ENCODE data around the gene CLEC18B. TPM values are rescaled to one million over a fixed set of nuclear protein-coding genes. Genes with fewer than 3 reads are reported as not detected.
"Not testable (repeated sequence)": the region's sequence is repeated elsewhere in the genome, so short reads cannot be mapped to it uniquely, and the experiment has no call there.

The CLEC18B gene
- total RNA-seq, 1 donor from 2014 or later: 4.9 TPM

DNA sequence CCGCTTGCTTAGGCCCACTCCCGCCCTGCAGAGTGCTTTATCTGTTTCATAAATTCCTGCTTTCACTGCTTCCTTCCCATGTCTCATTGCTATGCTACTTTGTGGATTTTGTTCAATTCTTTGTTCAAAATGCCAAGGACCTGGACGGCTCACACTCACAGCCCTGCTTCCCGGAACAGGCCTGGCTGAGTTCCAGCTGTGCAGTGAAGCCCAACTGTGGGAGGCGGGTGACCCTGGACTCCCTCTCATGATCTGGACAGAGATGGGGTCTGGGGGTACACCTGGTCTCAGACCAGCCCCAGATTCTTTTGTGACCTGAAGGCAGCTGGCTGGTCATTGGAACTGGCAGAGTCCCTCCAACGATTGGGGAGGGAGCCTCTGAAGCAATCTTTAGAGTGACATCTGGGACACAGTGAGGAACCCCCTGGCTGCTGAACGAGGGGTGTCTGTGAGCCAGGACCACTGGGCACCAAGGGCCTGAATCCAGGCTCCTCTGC, 24.7 kb downstream of the CLEC18B start:
- H3K9me3 ChIP-seq (ENCODE audit: insufficient read depth, low read depth, low read length); H3K27me3 Mint-ChIP-seq (ENCODE audit: low read depth, unreplicated experiment); H3K36me3 ChIP-seq (ENCODE audit: insufficient read depth, low read length); H3K36me3 Mint-ChIP-seq (ENCODE audit: low read depth, unreplicated experiment); H3K4me3 Mint-ChIP-seq (ENCODE audit: unreplicated experiment); H3K27ac Mint-ChIP-seq (ENCODE audit: unreplicated experiment); H4K20me1 ChIP-seq (ENCODE audit: insufficient read depth, low read length); H3K4me1 Mint-ChIP-seq (ENCODE audit: low read depth, unreplicated experiment); H3K4me3 ChIP-seq (ENCODE audit: insufficient read depth, low read depth, low read length); H3K27me3 ChIP-seq (ENCODE audit: insufficient read depth, low read length); H3K4me2 ChIP-seq (ENCODE audit: low read length); H3K79me2 ChIP-seq (ENCODE audit: insufficient read depth, low read length); FAIRE-seq; H3K4me1 ChIP-seq (ENCODE audit: insufficient read depth, low read length); H3K9me3 Mint-ChIP-seq (ENCODE audit: unreplicated experiment); H3K9ac ChIP-seq (ENCODE audit: low read length); H3K27ac ChIP-seq (ENCODE audit: low read depth, low read length); H2AFZ ChIP-seq (ENCODE audit: low read depth, low read length): not testable (repeated sequence)
- peak; percentile 42 for DNase-seq (ENCODE audit: low read depth)

DNA sequence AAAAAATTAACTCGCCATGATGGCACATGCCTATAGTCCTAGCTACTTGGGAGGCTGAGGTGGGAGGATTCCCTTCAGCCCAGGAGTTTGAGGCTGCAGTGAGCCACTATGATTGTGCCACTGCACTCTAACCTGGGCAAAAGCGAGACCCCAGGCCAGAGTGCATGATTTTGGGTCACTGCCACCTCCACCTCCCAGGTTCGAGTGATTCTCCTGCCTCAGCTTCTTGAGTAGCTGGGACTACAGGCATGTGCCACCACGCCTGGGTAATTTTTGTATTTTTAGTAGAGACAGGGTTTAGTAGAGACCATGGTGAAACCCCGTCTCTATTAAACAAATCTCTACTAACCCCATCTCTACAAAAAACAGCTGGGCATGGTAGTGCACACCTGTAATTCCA, 26.7 kb downstream of the CLEC18B start:
- not testable (repeated sequence) for H3K9me3 Mint-ChIP-seq (ENCODE audit: unreplicated experiment); H3K79me2 ChIP-seq (ENCODE audit: insufficient read depth, low read length); FAIRE-seq

DNA sequence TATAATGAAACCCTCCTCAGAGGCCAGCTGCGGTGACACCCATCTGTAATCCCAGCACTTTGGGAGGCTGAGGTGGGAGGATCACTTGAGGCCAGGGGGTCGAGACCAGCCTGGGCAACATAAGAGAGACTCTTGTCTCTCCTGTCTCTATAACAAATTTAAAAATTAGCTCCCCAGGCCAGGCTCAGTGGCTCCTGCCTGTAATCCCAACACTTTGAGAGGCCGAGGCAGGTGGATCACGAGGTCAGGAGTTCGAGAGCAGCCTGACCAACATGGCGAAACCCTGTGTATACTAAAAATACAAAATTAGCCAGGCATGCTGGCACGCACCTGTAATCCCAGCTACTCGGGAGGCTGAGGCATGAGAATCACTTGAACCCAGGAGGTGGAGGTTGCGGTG, 27.1 kb downstream of the CLEC18B start:
- H2AFZ ChIP-seq (ENCODE audit: low read depth, low read length); H3K4me3 ChIP-seq (ENCODE audit: insufficient read depth, low read depth, low read length); H4K20me1 ChIP-seq (ENCODE audit: insufficient read depth, low read length); DNase-seq (ENCODE audit: low read depth); H3K27ac Mint-ChIP-seq (ENCODE audit: unreplicated experiment); H3K4me2 ChIP-seq (ENCODE audit: low read length); H3K9ac ChIP-seq (ENCODE audit: low read length); H3K27me3 ChIP-seq (ENCODE audit: insufficient read depth, low read length); H3K36me3 Mint-ChIP-seq (ENCODE audit: low read depth, unreplicated experiment); H3K4me1 Mint-ChIP-seq (ENCODE audit: low read depth, unreplicated experiment); H3K9me3 Mint-ChIP-seq (ENCODE audit: unreplicated experiment); H3K36me3 ChIP-seq (ENCODE audit: insufficient read depth, low read length); H3K27me3 Mint-ChIP-seq (ENCODE audit: low read depth, unreplicated experiment); H3K9me3 ChIP-seq (ENCODE audit: insufficient read depth, low read depth, low read length); FAIRE-seq; H3K4me3 Mint-ChIP-seq (ENCODE audit: unreplicated experiment); H3K27ac ChIP-seq (ENCODE audit: low read depth, low read length); H3K79me2 ChIP-seq (ENCODE audit: insufficient read depth, low read length); H3K4me1 ChIP-seq (ENCODE audit: insufficient read depth, low read length): not testable (repeated sequence)

More for the DNA sequence above, 26.7 kb downstream of the CLEC18B start:
- not testable (repeated sequence) for H3K4me2 ChIP-seq (ENCODE audit: low read length); H3K36me3 ChIP-seq (ENCODE audit: insufficient read depth, low read length); H3K4me3 Mint-ChIP-seq (ENCODE audit: unreplicated experiment); H2AFZ ChIP-seq (ENCODE audit: low read depth, low read length); H3K9me3 ChIP-seq (ENCODE audit: insufficient read depth, low read depth, low read length); H3K27ac Mint-ChIP-seq (ENCODE audit: unreplicated experiment); H3K9ac ChIP-seq (ENCODE audit: low read length); H3K4me1 Mint-ChIP-seq (ENCODE audit: low read depth, unreplicated experiment); H3K27me3 Mint-ChIP-seq (ENCODE audit: low read depth, unreplicated experiment); H3K36me3 Mint-ChIP-seq (ENCODE audit: low read depth, unreplicated experiment); H3K4me3 ChIP-seq (ENCODE audit: insufficient read depth, low read depth, low read length); H4K20me1 ChIP-seq (ENCODE audit: insufficient read depth, low read length); H3K27ac ChIP-seq (ENCODE audit: low read depth, low read length); H3K4me1 ChIP-seq (ENCODE audit: insufficient read depth, low read length); H3K27me3 ChIP-seq (ENCODE audit: insufficient read depth, low read length); DNase-seq (ENCODE audit: low read depth)

DNA sequence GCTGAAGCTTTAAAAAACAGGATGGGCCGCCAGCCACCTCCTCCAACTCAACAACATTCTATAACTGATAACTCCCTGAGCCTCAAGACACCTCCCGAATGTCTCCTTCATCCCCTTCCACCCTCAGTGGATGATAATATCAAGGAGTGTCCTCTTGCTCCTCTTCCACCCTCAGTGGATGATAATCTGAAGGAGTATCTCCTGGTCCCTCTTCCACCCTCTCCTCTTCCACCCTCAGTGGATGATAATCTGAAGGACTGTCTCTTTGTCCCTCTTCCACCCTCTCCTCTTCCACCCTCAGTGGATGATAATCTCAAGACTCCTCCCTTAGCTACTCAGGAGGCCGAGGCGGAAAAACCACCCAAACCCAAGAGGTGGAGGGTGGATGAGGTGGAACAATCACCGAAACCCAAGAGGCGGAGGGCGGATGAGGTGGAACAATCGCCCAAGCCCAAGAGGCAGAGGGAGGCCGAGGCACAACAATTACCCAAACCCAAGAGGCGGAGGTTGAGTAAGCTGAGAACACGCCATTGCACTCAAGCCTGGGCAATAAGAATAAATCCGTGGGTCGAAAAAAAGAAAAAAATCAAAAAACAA, 29.7 kb downstream of the CLEC18B start:
- H3K27ac ChIP-seq (ENCODE audit: low read depth, low read length); H2AFZ ChIP-seq (ENCODE audit: low read depth, low read length); H3K9me3 Mint-ChIP-seq (ENCODE audit: unreplicated experiment); H3K36me3 Mint-ChIP-seq (ENCODE audit: low read depth, unreplicated experiment); DNase-seq (ENCODE audit: low read depth); FAIRE-seq; H3K4me1 Mint-ChIP-seq (ENCODE audit: low read depth, unreplicated experiment); H3K36me3 ChIP-seq (ENCODE audit: insufficient read depth, low read length); H3K79me2 ChIP-seq (ENCODE audit: insufficient read depth, low read length); H4K20me1 ChIP-seq (ENCODE audit: insufficient read depth, low read length); H3K4me3 Mint-ChIP-seq (ENCODE audit: unreplicated experiment); H3K27ac Mint-ChIP-seq (ENCODE audit: unreplicated experiment); H3K4me3 ChIP-seq (ENCODE audit: insufficient read depth, low read depth, low read length); H3K9ac ChIP-seq (ENCODE audit: low read length); H3K27me3 Mint-ChIP-seq (ENCODE audit: low read depth, unreplicated experiment); H3K27me3 ChIP-seq (ENCODE audit: insufficient read depth, low read length); H3K9me3 ChIP-seq (ENCODE audit: insufficient read depth, low read depth, low read length); H3K4me2 ChIP-seq (ENCODE audit: low read length); H3K4me1 ChIP-seq (ENCODE audit: insufficient read depth, low read length): not testable (repeated sequence)

DNA sequence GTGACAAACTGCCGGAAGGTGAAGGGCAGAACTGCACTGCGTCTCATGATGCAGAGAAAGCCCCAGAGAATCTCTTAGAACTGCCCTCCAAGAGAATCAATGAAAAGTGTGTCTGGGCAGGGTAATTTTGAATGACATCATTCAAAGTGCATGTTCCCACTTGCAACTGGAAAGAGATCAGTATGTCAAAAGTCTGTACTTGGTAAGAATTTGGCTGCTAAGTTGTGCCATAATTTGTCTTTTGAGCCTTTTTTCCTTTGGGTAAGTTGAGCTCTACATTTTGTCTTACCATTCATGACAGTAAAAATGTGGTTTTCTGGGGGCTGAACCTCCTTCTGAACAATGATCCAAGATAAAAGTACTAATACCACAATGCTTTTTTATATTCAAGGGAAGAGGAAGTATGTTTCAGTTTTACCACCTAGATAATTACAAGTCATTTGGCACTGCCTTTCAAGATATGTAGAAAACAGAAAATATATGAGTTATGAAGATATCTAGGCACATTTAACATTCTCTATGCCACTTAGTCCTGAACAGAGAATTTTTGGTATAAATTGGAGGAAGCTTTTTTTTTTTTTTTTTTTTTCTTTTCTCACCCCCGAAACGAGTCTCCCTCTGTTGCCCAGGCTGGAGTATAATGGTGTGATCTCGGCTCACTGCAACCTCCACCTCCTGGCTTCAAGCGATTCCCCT, 38.8 kb downstream of the CLEC18B start:
- H3K4me1 ChIP-seq (ENCODE audit: insufficient read depth, low read length); H3K4me3 Mint-ChIP-seq (ENCODE audit: unreplicated experiment); H3K27me3 Mint-ChIP-seq (ENCODE audit: low read depth, unreplicated experiment); H4K20me1 ChIP-seq (ENCODE audit: insufficient read depth, low read length); FAIRE-seq; H3K27me3 ChIP-seq (ENCODE audit: insufficient read depth, low read length); H3K9me3 ChIP-seq (ENCODE audit: insufficient read depth, low read depth, low read length); H3K9me3 Mint-ChIP-seq (ENCODE audit: unreplicated experiment); H3K4me1 Mint-ChIP-seq (ENCODE audit: low read depth, unreplicated experiment); H3K27ac Mint-ChIP-seq (ENCODE audit: unreplicated experiment); H3K36me3 ChIP-seq (ENCODE audit: insufficient read depth, low read length); H3K4me3 ChIP-seq (ENCODE audit: insufficient read depth, low read depth, low read length); DNase-seq (ENCODE audit: low read depth); H2AFZ ChIP-seq (ENCODE audit: low read depth, low read length); H3K27ac ChIP-seq (ENCODE audit: low read depth, low read length); H3K9ac ChIP-seq (ENCODE audit: low read length); H3K36me3 Mint-ChIP-seq (ENCODE audit: low read depth, unreplicated experiment); H3K79me2 ChIP-seq (ENCODE audit: insufficient read depth, low read length); H3K4me2 ChIP-seq (ENCODE audit: low read length): not testable (repeated sequence)

DNA sequence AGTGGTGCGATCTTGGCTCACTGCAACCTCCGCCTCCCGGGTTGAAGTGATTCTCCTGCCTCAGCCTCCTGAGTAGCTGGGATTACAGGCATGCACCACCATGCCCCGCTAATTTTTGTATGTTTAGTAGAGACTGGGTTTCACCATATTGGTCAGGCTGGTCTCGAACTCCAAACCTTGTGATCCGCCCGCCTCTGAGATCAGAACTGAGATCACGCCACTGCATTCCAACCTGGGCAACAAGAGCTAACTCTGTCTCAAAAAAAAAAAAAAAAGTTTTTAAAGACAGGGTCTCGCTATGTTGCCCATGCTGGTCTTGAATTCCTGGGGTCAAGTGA, 47.5 kb downstream of the CLEC18B start:
- not testable (repeated sequence) for FAIRE-seq; H3K9ac ChIP-seq (ENCODE audit: low read length); H2AFZ ChIP-seq (ENCODE audit: low read depth, low read length); H3K36me3 ChIP-seq (ENCODE audit: insufficient read depth, low read length); H3K27me3 ChIP-seq (ENCODE audit: insufficient read depth, low read length); H4K20me1 ChIP-seq (ENCODE audit: insufficient read depth, low read length); H3K36me3 Mint-ChIP-seq (ENCODE audit: low read depth, unreplicated experiment); H3K4me1 ChIP-seq (ENCODE audit: insufficient read depth, low read length); H3K4me3 ChIP-seq (ENCODE audit: insufficient read depth, low read depth, low read length); H3K4me2 ChIP-seq (ENCODE audit: low read length); DNase-seq (ENCODE audit: low read depth); H3K27me3 Mint-ChIP-seq (ENCODE audit: low read depth, unreplicated experiment); H3K4me3 Mint-ChIP-seq (ENCODE audit: unreplicated experiment); H3K4me1 Mint-ChIP-seq (ENCODE audit: low read depth, unreplicated experiment); H3K27ac ChIP-seq (ENCODE audit: low read depth, low read length); H3K9me3 Mint-ChIP-seq (ENCODE audit: unreplicated experiment); H3K79me2 ChIP-seq (ENCODE audit: insufficient read depth, low read length); H3K9me3 ChIP-seq (ENCODE audit: insufficient read depth, low read depth, low read length); H3K27ac Mint-ChIP-seq (ENCODE audit: unreplicated experiment)

Data from astrocyte (in vitro differentiated cells and primary cell).